Measurements from ENCODE around the gene GNPAT. TPM values are rescaled to one million over a fixed set of nuclear protein-coding genes. Genes with fewer than 3 reads are reported as not detected.

GNPAT gene
- total RNA-seq, 1 donor from 2014 or later, result 50.9 TPM

- DNase-seq (ENCODE audit: low spot score), result no peak
- Mint-ChIP-seq H3K36me3 (ENCODE audit: low read depth) (no peaks in the 10 kb centered on the region), H3K4me1 (ENCODE audit: low read depth) (peaks cover 10% of the 10 kb centered on the region), H3K4me3 (ENCODE audit: low read depth) (no peak overlapping the region), H3K9me3 (no peaks in the 10 kb centered on the region), H3K27ac (no peak overlapping the region), H3K27me3 (ENCODE audit: low read depth) (peaks cover 3% of the 10 kb centered on the region)
- intact Hi-C loops (cut with micrococcal nuclease), result no loop called here
Observed at GRCh38 chr1:231216498-231216897, 24.5 kb upstream of the GNPAT start.

GRCh38 chr1:231217056-231217455, 24.0 kb upstream of the GNPAT start:
- peaks cover 7% of the 10 kb centered on the region for H3K4me1 Mint-ChIP-seq (ENCODE audit: low read depth)
- peaks cover 3% of the 10 kb centered on the region for H3K27me3 Mint-ChIP-seq (ENCODE audit: low read depth)
- no peaks in the 10 kb centered on the region for H3K36me3 Mint-ChIP-seq (ENCODE audit: low read depth)
- intact Hi-C loops (cut with micrococcal nuclease), result no loop called here
- no peak overlapping the region for H3K4me3 Mint-ChIP-seq (ENCODE audit: low read depth)
- no peak for DNase-seq (ENCODE audit: low spot score)
- no peaks in the 10 kb centered on the region for H3K9me3 Mint-ChIP-seq
- H3K27ac Mint-ChIP-seq, result no peak overlapping the region

GRCh38 chr1:231218078-231218477, 22.9 kb upstream of the GNPAT start:
- intact Hi-C loops (cut with micrococcal nuclease), result no loop called here
- H3K27me3 Mint-ChIP-seq (ENCODE audit: low read depth), result peaks cover 3% of the 10 kb centered on the region

GRCh38 chr1:231219422-231220401, 21.3 kb upstream of the GNPAT start:
- peaks cover 6% of the 10 kb centered on the region for H3K4me1 Mint-ChIP-seq (ENCODE audit: low read depth)
- H3K9me3 Mint-ChIP-seq, result no peaks in the 10 kb centered on the region
- H3K36me3 Mint-ChIP-seq (ENCODE audit: low read depth), result peaks cover 13% of the 10 kb centered on the region
- no peak for DNase-seq (ENCODE audit: low spot score)
- H3K4me3 Mint-ChIP-seq (ENCODE audit: low read depth), result no peak overlapping the region
- intact Hi-C loops (cut with micrococcal nuclease), result no loop called here
- H3K27ac Mint-ChIP-seq, result no peak overlapping the region
- peaks cover 3% of the 10 kb centered on the region for H3K27me3 Mint-ChIP-seq (ENCODE audit: low read depth)

More at GRCh38 chr1:231218078-231218477, 22.9 kb upstream of the GNPAT start:
- Mint-ChIP-seq H3K27ac (no peak overlapping the region), H3K9me3 (no peaks in the 10 kb centered on the region), H3K4me1 (ENCODE audit: low read depth) (peaks cover 6% of the 10 kb centered on the region), H3K4me3 (ENCODE audit: low read depth) (no peak overlapping the region), H3K36me3 (ENCODE audit: low read depth) (peaks cover 5% of the 10 kb centered on the region)
- DNase-seq (ENCODE audit: low spot score), result no peak

- peaks cover 23% of the 10 kb centered on the region for H3K36me3 Mint-ChIP-seq (ENCODE audit: low read depth)
- intact Hi-C loops (cut with micrococcal nuclease), result no loop called here
- no peak overlapping the region for H3K27ac Mint-ChIP-seq
- H3K9me3 Mint-ChIP-seq, result no peaks in the 10 kb centered on the region
- H3K4me3 Mint-ChIP-seq (ENCODE audit: low read depth), result no peak overlapping the region
- peaks cover 3% of the 10 kb centered on the region for H3K27me3 Mint-ChIP-seq (ENCODE audit: low read depth)
- peaks cover 3% of the 10 kb centered on the region for H3K4me1 Mint-ChIP-seq (ENCODE audit: low read depth)
- DNase-seq (ENCODE audit: low spot score), result no peak
Observed at GRCh38 chr1:231220801-231221200, 20.2 kb upstream of the GNPAT start.

GRCh38 chr1:231226156-231226555, 14.9 kb upstream of the GNPAT start:
- Mint-ChIP-seq H3K9me3 (no peaks in the 10 kb centered on the region), H3K36me3 (ENCODE audit: low read depth) (peaks cover 50% of the 10 kb centered on the region), H3K27ac (peak overlapping the region; percentile 20), H3K4me1 (ENCODE audit: low read depth) (no peaks in the 10 kb centered on the region), H3K4me3 (ENCODE audit: low read depth) (no peak overlapping the region), H3K27me3 (ENCODE audit: low read depth) (no peaks in the 10 kb centered on the region)
- intact Hi-C loops (cut with micrococcal nuclease), result no loop called here
- no peak for DNase-seq (ENCODE audit: low spot score)

DNA sequence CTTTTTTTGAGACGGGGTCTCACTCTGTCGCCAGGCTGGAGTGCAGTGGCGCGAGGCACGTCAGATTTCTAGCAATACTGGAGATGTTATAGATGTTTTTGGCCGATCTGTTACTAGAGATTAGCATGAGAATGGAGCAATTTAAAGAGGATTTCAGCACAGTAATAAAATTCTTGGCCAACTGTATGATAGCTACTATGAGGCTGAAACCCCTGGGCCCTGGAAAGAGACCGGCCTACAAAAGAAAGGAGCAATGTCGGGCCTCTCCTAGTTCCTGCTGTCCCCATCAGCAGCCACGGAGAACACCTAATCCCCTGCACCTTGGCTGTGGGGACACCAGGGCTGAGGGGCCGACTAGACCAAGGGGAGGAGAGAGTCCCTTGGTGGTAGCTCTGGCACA, 9.5 kb upstream of the GNPAT start:
- intact Hi-C loops (cut with micrococcal nuclease), result no loop called here
- Mint-ChIP-seq H3K4me3 (ENCODE audit: low read depth) (no peak overlapping the region), H3K27me3 (ENCODE audit: low read depth) (no peaks in the 10 kb centered on the region), H3K27ac (no peak overlapping the region), H3K4me1 (ENCODE audit: low read depth) (peaks cover 21% of the 10 kb centered on the region), H3K36me3 (ENCODE audit: low read depth) (peaks cover 56% of the 10 kb centered on the region), H3K9me3 (no peaks in the 10 kb centered on the region)
- DNase-seq (ENCODE audit: low spot score), result no peak

- intact Hi-C loops (cut with micrococcal nuclease), result no loop called here
- Mint-ChIP-seq H3K27me3 (ENCODE audit: low read depth) (no peaks in the 10 kb centered on the region), H3K4me3 (ENCODE audit: low read depth) (no peak overlapping the region), H3K4me1 (ENCODE audit: low read depth) (peaks cover 23% of the 10 kb centered on the region), H3K36me3 (ENCODE audit: low read depth) (peaks cover 57% of the 10 kb centered on the region), H3K9me3 (no peaks in the 10 kb centered on the region), H3K27ac (no peak overlapping the region)
- no peak for DNase-seq (ENCODE audit: low spot score)
Observed at GRCh38 chr1:231232870-231233734, 7.9 kb upstream of the GNPAT start.

DNA sequence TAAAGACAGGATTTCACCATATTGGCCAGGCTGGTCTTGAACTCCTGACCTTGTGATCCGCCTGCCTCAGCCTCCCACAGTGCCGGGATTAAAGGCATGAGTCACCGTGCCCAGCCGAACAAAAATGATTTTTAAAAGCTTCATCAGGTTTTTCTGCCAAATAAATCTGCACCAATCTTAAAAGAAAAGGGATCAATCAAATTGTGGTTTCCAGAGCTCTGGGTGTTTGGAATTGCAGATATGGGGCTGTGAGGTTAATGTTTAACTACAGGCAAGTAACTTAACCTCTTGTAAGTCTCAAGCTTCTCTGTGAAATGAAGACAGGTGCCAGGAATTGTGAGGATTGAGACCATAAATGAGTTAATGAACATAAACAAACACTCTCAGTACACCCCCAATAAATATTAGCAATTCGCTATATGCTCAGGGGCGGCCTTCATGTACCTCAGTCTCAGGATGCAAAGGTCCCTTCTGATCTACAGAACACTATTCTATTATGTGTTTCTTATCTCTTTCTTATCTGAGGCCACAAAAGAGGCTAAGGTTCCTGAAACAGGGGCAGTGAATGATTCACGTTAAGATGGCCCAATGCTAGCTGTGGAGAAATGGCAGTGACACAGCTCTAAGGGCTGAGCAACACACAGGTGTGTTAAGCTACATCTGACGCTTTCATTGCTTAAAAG, 7.1 kb upstream of the GNPAT start:
- Mint-ChIP-seq H3K27ac (no peak overlapping the region), H3K9me3 (no peaks in the 10 kb centered on the region), H3K27me3 (ENCODE audit: low read depth) (no peaks in the 10 kb centered on the region), H3K4me3 (ENCODE audit: low read depth) (no peak overlapping the region), H3K4me1 (ENCODE audit: low read depth) (peaks cover 23% of the 10 kb centered on the region), H3K36me3 (ENCODE audit: low read depth) (peaks cover 63% of the 10 kb centered on the region)
- DNase-seq (ENCODE audit: low spot score), result no peak
- intact Hi-C loops (cut with micrococcal nuclease), result no loop called here

DNA sequence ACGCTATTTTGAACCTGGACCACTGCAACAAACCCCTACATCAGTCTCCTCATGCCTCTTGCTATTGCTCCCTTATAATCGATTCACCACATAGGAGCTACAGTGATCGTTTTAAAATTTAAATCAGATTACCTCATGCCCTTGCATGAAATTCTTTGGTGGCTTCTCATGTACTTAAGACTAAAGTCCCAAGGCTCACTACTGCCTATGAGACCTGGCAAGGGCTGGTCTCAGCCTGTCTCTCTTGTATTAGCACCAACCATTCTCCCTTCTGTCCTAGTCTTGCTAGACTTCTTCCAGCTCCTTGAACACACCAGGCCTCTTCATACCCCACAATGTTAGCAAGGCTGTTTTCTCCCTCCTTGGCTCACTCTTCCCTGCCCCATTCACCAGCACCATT, 6.5 kb upstream of the GNPAT start:
- intact Hi-C loops (cut with micrococcal nuclease), result no loop called here
- no peaks in the 10 kb centered on the region for H3K27me3 Mint-ChIP-seq (ENCODE audit: low read depth)
- H3K4me1 Mint-ChIP-seq (ENCODE audit: low read depth), result peaks cover 28% of the 10 kb centered on the region
- H3K9me3 Mint-ChIP-seq, result no peaks in the 10 kb centered on the region
- H3K27ac Mint-ChIP-seq, result no peak overlapping the region
- no peak overlapping the region for H3K4me3 Mint-ChIP-seq (ENCODE audit: low read depth)
- peaks cover 66% of the 10 kb centered on the region for H3K36me3 Mint-ChIP-seq (ENCODE audit: low read depth)
- no peak for DNase-seq (ENCODE audit: low spot score)

DNA sequence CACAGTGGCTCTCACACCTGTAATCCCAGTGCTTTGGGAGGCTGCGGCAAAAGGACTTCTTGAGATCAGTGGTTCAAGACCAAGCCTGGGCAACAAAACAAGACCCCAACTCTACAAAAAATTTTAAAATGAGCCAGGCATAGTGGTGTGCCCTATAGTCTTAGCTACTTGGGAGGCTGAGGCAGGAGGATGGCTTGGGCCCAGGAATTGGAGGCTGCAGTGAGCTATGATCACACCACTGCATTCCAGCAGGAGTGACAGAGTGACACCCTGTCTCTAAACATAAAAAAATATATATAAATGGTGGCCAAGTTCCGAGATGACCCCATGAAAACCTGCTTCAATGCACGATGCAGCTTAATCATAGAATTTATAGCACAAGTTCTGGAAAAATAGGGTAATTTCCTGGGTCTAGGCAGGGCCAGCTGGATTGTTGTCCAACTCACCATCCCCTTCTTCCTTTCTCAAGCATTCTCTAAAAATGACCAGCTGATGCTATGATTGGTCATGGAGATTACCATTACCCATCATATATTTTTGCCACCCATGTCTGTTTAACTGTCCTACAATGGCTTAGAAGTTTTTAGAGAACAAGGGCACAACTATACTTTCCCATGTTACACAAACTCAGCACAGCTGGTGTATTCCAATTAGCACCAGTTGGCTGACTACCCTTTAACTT, 5.3 kb upstream of the GNPAT start:
- no peak for DNase-seq (ENCODE audit: low spot score)
- Mint-ChIP-seq H3K27ac (no peak overlapping the region), H3K4me3 (ENCODE audit: low read depth) (no peak overlapping the region), H3K4me1 (ENCODE audit: low read depth) (peaks cover 37% of the 10 kb centered on the region), H3K36me3 (ENCODE audit: low read depth) (peaks cover 67% of the 10 kb centered on the region), H3K9me3 (no peaks in the 10 kb centered on the region), H3K27me3 (ENCODE audit: low read depth) (no peaks in the 10 kb centered on the region)
- intact Hi-C loops (cut with micrococcal nuclease), result no loop called here

- Mint-ChIP-seq H3K4me1 (ENCODE audit: low read depth) (peaks cover 37% of the 10 kb centered on the region), H3K4me3 (ENCODE audit: low read depth) (no peak overlapping the region), H3K36me3 (ENCODE audit: low read depth) (peaks cover 62% of the 10 kb centered on the region), H3K9me3 (no peaks in the 10 kb centered on the region), H3K27me3 (ENCODE audit: low read depth) (no peaks in the 10 kb centered on the region), H3K27ac (no peak overlapping the region)
- intact Hi-C loops (cut with micrococcal nuclease), result no loop called here
- no peak for DNase-seq (ENCODE audit: low spot score)
Observed at GRCh38 chr1:231236208-231236591, 4.8 kb upstream of the GNPAT start.
